DMS79 treated with DMSO at 0.1 percent for 48 hours (cell line): Measurements from ENCODE around the gene NDRG4.
"Not testable (repeated sequence)": the region's sequence is repeated elsewhere in the genome, so short reads cannot be mapped to it uniquely, and the experiment has no call there.

Experiments
- DNase-seq: peaks from one replicate; lab custom pipeline; 2025; lab: John Stamatoyannopoulos, UW

Gene NDRG4

GRCh38 chr16:58465817-58466216 is 34.1 kb upstream of the NDRG4 start:
- no peak for DNase-seq

GRCh38 chr16:58466396-58466795 is 33.5 kb upstream of the NDRG4 start:
- DNase-seq = no peak

- DNase-seq = no peak
Observed at GRCh38 chr16:58467905-58468304, 32.0 kb upstream of the NDRG4 start.

- DNase-seq = peak; percentile 9
Observed at GRCh38 chr16:58471209-58471975, 28.6 kb upstream of the NDRG4 start.

GRCh38 chr16:58472266-58472665 is 27.7 kb upstream of the NDRG4 start:
- no peak for DNase-seq

GRCh38 chr16:58472827-58473226 is 27.1 kb upstream of the NDRG4 start:
- DNase-seq = no peak

- DNase-seq = no peak
Observed at GRCh38 chr16:58474296-58474695, 25.6 kb upstream of the NDRG4 start.

- no peak for DNase-seq
Observed at GRCh38 chr16:58475091-58475619, 24.8 kb upstream of the NDRG4 start.

GRCh38 chr16:58476791-58477190 is 23.2 kb upstream of the NDRG4 start:
- no peak for DNase-seq

GRCh38 chr16:58478427-58478826 is 21.5 kb upstream of the NDRG4 start:
- no peak for DNase-seq

- DNase-seq = no peak
Observed at GRCh38 chr16:58481226-58481869, 18.6 kb upstream of the NDRG4 start.

- DNase-seq = no peak
Observed at GRCh38 chr16:58481931-58482330, 18.0 kb upstream of the NDRG4 start.

GRCh38 chr16:58485184-58485887 is 14.6 kb upstream of the NDRG4 start:
- no peak for DNase-seq

GRCh38 chr16:58487566-58488351 is 12.2 kb upstream of the NDRG4 start:
- peak; percentile 39 for DNase-seq

GRCh38 chr16:58488531-58488930 is 11.4 kb upstream of the NDRG4 start:
- no peak for DNase-seq

- no peak for DNase-seq
Observed at GRCh38 chr16:58490065-58490464, 9.9 kb upstream of the NDRG4 start.

GRCh38 chr16:58490539-58490938 is 9.4 kb upstream of the NDRG4 start:
- DNase-seq = not testable (repeated sequence)

- DNase-seq = no peak
Observed at GRCh38 chr16:58492066-58492465, 7.9 kb upstream of the NDRG4 start.

GRCh38 chr16:58492735-58493134 is 7.2 kb upstream of the NDRG4 start:
- no peak for DNase-seq

GRCh38 chr16:58493756-58494431 is 6.0 kb upstream of the NDRG4 start:
- DNase-seq = no peak

- DNase-seq = peak; percentile 70
Observed at GRCh38 chr16:58494981-58495520, 4.9 kb upstream of the NDRG4 start.
